ENCODE data around the gene TELO2.
A peak's percentile ranks its signal among the peaks of the same experiment; 100 is the strongest.
"Not testable (repeated sequence)": the region's sequence is repeated elsewhere in the genome, so short reads cannot be mapped to it uniquely, and the experiment has no call there.

Gene TELO2

GRCh38 chr16:1456951-1457350, 36.2 kb upstream of the TELO2 start:
- FAIRE-seq (no peak), DNase-seq (ENCODE audit: extremely low spot score, insufficient read length, low read depth) (no peak)

GRCh38 chr16:1457489-1458245, 35.5 kb upstream of the TELO2 start:
- DNase-seq (ENCODE audit: extremely low spot score, insufficient read length, low read depth) (no peak), FAIRE-seq (no peak)

- no peak for FAIRE-seq
These were observed 34.7 kb upstream of the TELO2 start for GRCh38 chr16:1458336-1458976.

GRCh38 chr16:1458977-1459341, 34.2 kb upstream of the TELO2 start:
- FAIRE-seq (peak; percentile 53), DNase-seq (ENCODE audit: extremely low spot score, insufficient read length, low read depth) (no peak)

More at GRCh38 chr16:1458336-1458976, 34.7 kb upstream of the TELO2 start:
- DNase-seq (ENCODE audit: extremely low spot score, insufficient read length, low read depth): no peak

- FAIRE-seq (no peak), DNase-seq (ENCODE audit: extremely low spot score, insufficient read length, low read depth) (no peak)
These were observed 33.2 kb upstream of the TELO2 start for GRCh38 chr16:1459967-1460366.

- DNase-seq (ENCODE audit: extremely low spot score, insufficient read length, low read depth) (no peak), FAIRE-seq (no peak)
These were observed 32.5 kb upstream of the TELO2 start for GRCh38 chr16:1460602-1461138.

GRCh38 chr16:1461146-1461545, 32.0 kb upstream of the TELO2 start:
- FAIRE-seq: no peak
- no peak for DNase-seq (ENCODE audit: extremely low spot score, insufficient read length, low read depth)

GRCh38 chr16:1464196-1464893, 28.8 kb upstream of the TELO2 start:
- FAIRE-seq: no peak
- DNase-seq (ENCODE audit: extremely low spot score, insufficient read length, low read depth): no peak

- FAIRE-seq (no peak), DNase-seq (ENCODE audit: extremely low spot score, insufficient read length, low read depth) (no peak)
These were observed 28.1 kb upstream of the TELO2 start for GRCh38 chr16:1464894-1465566.

GRCh38 chr16:1465567-1465915, 27.6 kb upstream of the TELO2 start:
- DNase-seq (ENCODE audit: extremely low spot score, insufficient read length, low read depth) (no peak), FAIRE-seq (no peak)

- FAIRE-seq (no peak), DNase-seq (ENCODE audit: extremely low spot score, insufficient read length, low read depth) (no peak)
These were observed 27.1 kb upstream of the TELO2 start for GRCh38 chr16:1466054-1466453.

- no peak for DNase-seq (ENCODE audit: extremely low spot score, insufficient read length, low read depth)
- FAIRE-seq: no peak
These were observed 26.1 kb upstream of the TELO2 start for GRCh38 chr16:1466968-1467521.

- no peak for DNase-seq (ENCODE audit: extremely low spot score, insufficient read length, low read depth)
- FAIRE-seq: no peak
These were observed 24.7 kb upstream of the TELO2 start for GRCh38 chr16:1468426-1468810.

- FAIRE-seq; DNase-seq (ENCODE audit: extremely low spot score, insufficient read length, low read depth): not testable (repeated sequence)
These were observed 24.0 kb upstream of the TELO2 start for GRCh38 chr16:1469141-1469540.

- DNase-seq (ENCODE audit: extremely low spot score, insufficient read length, low read depth) (no peak), FAIRE-seq (peak; percentile 46)
These were observed 23.4 kb upstream of the TELO2 start for GRCh38 chr16:1469693-1470201.

- no peak for DNase-seq (ENCODE audit: extremely low spot score, insufficient read length, low read depth)
- peak; percentile 38 for FAIRE-seq
These were observed 22.5 kb upstream of the TELO2 start for GRCh38 chr16:1470481-1471251.

GRCh38 chr16:1471569-1472194, 21.5 kb upstream of the TELO2 start:
- no peak for FAIRE-seq
- no peak for DNase-seq (ENCODE audit: extremely low spot score, insufficient read length, low read depth)

GRCh38 chr16:1472974-1473373, 20.2 kb upstream of the TELO2 start:
- DNase-seq (ENCODE audit: extremely low spot score, insufficient read length, low read depth): no peak
- no peak for FAIRE-seq
